GM19238 (cell line): ENCODE results near the gene NPR1.
"Not testable (repeated sequence)": the region's sequence is repeated elsewhere in the genome, so short reads cannot be mapped to it uniquely, and the experiment has no call there.

Experiments used
- DNase-seq: peaks from one replicate; pipeline ENCODE4 v3.0.0; 2011; ENCODE audit warnings: low spot score; ENCODE audit not compliant: insufficient read length

Gene NPR1

DNA sequence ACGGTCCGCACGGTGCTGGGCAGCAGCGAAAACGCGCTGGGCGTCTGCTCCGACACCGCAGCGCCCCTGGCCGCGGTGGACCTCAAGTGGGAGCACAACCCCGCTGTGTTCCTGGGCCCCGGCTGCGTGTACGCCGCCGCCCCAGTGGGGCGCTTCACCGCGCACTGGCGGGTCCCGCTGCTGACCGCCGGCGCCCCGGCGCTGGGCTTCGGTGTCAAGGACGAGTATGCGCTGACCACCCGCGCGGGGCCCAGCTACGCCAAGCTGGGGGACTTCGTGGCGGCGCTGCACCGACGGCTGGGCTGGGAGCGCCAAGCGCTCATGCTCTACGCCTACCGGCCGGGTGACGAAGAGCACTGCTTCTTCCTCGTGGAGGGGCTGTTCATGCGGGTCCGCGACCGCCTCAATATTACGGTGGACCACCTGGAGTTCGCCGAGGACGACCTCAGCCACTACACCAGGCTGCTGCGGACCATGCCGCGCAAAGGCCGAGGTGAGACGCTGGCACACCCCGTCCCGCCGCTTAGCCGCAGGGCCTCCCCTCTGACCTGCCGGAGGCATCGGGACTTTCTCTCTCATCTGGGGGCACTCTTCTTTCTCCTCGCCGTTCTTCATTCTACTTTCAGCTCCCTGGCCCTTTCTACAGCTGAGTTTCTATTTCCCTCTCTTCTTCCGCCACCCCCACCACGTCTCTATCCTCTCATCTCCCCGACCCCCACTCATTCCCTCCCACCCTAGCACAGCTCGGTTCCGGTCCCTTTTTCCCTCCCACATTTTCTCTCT is 1.0 kb downstream of the NPR1 start:
- no peak for DNase-seq

DNA sequence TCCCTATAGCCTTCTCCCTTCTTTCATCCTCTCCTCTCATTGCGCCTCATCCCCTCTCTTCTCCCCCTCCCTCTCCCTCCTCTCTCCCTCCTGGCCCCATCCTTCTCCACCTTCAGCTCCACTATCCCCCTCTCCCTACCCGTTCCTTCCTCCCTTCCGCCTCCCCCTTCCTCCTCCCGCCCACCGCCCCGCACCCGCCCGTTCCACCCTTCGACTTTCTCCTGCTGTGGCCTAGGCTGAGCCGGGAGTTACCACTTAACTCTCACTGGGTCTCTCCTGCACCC is 1.6 kb downstream of the NPR1 start:
- DNase-seq = no peak

DNA sequence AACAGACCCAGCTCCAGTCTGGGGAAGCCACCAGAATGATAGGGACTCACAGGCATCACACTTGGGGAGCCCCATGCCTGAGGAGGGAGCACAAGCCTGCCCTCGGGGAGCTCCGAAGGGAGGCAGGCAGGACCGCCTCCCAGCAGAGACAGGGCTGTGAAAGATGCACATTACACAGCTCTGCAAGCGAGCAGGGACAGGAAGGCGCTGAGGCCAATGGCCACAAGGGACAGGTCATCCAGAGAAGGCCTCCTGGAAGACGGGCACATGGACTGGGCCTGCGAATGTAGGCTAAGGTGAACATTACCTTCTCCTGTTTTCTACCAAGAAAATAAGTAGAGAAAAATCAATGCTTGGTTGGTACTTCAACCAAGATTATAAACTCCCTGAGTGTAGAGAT is 4.2 kb downstream of the NPR1 start:
- DNase-seq = no peak

DNA sequence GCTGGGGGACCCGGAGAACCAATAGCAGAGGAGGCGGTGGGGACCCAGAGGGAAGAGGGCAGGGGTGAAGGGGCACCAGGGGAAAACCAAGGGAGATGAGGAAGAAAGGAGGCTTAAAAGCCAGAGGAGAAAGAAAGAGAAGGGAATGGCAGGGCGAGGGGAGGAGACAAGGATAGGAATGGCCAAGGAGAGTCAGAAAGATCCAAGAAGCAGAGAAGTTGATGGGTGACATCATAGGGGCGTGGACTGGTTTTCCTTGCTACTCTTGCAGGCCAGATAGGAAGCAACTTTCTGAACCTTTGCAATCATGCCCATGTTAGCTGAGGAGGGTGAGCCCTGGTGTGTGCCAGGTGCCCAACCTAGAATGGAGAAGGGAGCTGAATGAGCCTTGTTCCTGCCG is 5.4 kb downstream of the NPR1 start:
- DNase-seq = no peak

DNA sequence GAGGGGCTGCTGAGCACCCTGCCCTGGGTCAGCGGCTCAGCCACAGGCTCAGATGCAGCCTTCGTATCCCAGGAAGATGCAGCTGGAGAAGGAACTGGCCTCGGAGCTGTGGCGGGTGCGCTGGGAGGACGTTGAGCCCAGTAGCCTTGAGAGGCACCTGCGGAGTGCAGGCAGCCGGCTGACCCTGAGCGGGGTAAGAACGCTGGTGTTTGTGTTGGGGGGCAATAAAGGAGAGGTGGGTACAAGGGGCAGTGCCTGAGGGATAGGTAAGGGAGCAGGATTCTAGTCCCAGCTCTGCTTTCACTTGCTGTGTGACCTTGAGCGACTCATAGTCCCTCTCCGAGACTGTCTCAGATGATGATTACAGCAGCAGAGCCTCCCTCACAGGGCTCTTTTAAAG is 6.4 kb downstream of the NPR1 start:
- DNase-seq = no peak

DNA sequence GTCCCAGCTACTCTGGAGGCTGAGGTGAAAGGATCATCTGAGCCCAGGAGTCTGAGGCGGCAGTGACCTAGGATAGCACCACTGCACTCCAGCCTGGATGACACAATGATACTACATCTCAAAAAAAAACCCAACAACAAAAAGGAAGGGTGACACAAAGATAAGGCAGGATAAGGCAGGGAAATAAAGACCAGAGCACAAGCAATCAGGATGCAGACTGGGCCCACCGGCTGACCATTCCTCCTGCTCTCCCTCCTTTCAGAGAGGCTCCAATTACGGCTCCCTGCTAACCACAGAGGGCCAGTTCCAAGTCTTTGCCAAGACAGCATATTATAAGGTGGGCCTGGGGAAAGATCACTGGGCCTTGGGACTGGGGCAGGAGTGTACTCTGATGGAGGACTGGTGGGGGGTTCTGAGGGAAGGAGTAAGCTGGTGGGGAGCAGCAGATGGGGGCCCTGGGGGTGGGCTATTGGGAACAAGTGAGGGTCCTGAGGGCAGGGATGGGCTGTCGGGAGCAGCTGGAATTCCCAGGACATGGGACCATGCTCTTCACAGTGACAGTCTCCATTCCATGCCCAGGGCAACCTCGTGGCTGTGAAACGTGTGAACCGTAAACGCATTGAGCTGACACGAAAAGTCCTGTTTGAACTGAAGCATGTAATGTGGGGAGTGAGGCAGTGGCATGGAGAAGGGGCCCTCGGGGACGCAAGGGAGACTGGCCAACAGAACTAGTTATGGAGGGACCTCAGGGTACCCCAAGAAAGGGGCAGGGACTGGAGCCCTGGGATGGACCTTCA is 7.3 kb downstream of the NPR1 start:
- DNase-seq = no peak

DNA sequence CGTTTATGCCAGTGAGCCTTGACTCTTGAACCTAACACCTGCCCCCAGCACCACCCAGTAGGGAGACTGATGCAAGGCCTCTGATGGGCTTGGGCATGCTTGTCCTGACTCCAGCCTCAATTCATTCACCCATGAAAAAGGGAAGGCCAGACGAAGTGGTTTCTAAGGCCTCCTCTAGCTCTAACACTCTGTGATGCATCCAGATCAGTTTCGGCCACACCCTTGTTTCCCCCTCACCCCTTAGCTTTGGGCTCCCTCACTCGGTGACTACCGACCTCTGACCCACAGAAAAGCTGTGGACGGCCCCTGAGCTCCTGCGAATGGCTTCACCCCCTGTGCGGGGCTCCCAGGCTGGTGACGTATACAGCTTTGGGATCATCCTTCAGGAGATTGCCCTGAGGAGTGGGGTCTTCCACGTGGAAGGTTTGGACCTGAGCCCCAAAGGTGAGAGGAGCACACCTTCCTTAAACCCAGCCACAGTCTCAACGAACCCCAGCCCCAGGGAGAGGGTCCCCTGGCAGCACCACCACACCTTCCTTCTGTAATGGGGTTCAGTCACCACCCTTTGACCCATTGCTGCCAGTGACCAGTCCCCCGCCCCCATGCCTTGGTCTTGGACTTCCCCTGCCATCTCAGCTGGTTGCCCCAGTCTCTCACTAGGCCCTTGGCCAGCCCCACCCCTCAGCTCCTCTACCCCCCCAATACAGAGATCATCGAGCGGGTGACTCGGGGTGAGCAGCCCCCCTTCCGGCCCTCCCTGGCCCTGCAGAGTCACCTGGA is 9.0 kb downstream of the NPR1 start:
- DNase-seq = no peak

DNA sequence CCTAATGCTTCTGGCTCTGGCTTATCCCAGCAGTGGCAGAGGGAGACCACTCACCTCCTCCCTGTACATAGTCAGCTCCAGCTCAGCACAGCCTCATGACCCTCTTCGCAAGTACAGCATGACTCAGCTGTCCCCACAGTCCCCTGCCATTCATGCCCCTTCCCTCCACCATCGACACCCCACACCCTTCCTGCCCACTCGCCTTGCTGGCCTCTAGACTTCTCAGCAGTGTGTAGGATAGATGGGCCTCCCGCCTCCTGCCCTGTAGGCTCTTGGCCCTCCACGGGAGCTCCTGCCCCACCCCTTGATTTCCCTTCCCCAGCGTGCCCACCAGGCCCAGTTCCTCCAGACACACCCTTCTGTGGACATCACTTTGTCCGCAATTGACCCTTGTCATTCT is 9.8 kb downstream of the NPR1 start:
- no peak for DNase-seq

DNA sequence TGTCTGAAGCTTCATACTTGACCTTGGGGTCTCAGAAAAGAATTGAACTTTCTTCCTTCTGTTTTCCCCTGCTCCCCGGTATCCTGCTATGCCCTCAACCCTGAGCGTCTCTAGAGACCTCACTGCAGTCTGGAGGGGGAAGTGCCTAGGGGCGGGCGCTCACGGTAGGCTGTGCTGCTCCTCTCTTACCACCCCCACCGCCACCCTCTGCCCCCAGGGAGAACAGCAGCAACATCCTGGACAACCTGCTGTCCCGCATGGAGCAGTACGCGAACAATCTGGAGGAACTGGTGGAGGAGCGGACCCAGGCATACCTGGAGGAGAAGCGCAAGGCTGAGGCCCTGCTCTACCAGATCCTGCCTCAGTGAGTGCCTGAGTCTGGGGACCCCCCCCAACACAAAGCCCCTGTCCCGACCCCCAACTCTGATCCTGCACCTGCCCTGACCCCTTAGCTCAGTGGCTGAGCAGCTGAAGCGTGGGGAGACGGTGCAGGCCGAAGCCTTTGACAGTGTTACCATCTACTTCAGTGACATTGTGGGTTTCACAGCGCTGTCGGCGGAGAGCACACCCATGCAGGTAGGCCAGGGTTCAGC is 10.3 kb downstream of the NPR1 start:
- DNase-seq = no peak

DNA sequence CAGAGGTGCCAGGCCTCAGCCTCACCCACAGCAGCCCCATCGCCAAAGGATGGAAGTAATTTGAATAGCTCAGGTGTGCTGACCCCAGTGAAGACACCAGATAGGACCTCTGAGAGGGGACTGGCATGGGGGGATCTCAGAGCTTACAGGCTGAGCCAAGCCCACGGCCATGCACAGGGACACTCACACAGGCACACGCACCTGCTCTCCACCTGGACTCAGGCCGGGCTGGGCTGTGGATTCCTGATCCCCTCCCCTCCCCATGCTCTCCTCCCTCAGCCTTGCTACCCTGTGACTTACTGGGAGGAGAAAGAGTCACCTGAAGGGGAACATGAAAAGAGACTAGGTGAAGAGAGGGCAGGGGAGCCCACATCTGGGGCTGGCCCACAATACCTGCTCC is 15.0 kb downstream of the NPR1 start:
- no peak for DNase-seq

DNA sequence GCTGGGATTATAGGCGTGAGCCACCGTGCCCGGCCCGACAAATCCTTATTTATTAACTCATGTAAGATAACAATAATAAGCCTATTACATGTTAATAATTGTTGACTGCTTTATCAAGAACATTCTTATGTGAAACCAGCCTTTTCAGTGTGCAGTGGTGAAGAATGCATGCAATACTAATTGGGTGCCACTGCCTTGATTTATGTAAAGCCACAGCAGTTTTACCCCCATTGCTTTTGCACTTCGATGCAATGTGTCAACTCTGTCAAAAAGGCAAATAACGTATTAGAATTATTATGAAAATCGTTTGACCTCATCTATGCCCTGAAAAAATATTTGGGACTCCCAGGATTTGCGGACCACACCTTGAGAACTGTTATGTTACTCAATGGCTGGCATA is 18.3 kb downstream of the NPR1 start:
- no peak for DNase-seq

DNA sequence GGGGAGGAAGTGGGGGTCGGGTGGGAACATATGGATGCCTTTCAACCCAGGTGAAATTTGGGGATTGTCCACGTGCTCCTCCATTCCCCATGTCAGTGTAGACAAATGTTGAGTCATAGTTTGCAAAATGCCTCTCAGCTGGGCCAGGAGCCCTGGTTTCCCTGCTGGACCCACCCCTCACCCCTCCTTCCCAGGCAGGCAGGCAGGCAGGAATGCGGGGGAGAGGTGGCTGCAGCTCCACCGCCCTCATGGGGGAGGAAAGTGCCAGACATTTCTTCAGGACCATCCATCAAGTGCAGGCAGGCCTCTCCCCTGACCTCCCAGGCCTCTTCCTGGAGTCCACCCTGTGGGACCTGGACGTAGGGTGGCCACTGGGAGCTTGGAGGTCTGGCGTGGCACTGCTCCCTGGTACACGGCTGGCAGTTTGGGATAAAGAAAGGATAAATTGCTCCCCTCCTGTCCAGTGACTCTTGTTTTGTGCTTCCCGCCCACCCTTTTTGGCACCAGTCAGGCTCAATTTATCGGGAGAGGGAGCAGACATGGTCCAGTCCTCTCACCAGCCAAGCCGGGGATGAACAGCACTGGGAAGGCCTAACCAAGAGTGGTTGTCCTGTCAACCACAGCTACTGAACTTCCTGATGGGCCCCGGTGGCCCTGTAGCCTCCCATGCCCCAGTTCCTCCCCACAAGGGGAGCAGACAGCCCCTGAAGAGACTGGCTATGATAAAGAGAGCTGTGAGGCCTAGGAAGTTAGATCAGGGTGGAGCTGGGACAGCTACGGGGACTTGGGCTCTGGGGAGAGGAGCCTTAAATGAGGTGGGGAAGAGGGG is 18.9 kb downstream of the NPR1 start:
- DNase-seq = no peak

DNA sequence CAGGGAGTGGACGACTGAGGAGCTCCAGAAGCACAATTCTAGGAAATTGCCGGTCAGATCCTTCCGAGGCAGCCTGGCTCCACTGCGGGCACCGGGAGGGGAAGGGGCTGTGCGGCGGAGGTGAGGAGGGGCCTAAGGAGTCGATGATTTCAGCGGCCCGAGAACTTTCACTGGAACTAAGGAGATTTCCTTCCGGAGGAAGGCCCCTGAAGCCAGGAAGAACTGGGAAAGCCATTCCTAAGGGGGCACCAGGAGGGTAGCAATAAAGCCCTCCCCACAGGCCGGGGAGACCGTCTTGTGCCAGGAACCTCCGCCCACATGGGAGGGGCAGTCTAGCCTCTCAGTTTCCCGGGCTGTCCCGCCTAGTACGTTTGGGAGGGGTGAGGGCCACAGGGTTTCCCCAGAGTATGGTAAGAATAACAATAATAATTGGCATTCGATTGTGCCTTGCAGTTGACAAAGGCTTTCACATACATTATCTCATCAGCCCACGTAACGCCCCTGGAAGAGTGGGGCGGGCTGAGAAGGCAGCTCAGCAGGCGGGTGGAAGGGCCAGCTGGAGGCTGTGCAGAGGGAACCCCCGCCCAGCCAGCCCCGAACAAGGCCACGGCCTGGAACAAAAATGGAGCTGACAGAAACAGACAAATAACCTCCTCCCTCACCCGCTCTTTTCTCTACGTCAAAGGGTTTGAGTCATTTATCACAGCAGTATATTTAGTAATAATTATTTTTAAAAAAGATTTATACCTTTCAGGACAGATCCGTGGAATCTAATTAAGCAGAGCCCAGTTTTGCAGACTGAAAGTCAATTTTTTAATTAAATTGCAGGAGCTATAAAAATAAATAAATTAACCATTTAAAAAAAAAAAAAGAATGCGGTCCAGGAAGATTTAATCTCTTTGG is 19.8 kb downstream of the NPR1 start:
- DNase-seq = no peak

DNA sequence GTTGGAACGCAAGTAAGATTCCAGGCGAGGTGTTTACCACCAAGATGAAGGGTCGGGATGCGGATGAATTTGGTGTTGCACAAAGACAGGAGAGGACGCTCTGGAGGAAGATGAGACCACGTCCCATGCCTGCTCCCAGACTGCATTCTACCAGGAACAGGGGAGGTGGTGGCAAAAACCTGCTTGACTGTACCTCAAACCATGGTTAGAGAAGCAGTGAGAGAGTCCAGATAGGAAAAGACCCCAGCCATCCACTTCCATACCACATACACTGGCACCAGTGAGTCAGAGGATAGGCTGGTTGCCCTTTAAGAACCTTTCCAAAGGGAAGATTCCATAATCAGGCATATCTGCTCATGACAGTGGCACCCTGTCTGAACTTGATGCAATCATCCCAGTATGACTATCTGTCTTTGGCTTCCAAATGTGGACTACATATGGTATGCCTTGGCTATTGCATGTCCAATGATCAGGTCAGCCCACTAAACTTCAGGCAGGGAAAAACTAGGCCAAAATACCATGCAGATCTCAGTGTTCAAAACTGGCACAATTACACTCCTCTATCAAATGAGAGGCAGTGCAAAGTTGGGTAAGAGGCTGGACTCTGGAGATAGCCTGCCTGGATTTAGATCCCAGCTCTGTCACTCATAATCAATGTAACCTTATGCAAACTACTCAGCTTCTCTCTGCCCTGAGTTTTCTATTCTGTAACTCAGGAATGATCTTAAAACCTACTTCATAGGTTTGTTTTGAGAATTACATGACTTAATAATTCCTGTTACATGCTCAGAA is 20.6 kb downstream of the NPR1 start:
- DNase-seq = no peak

DNA sequence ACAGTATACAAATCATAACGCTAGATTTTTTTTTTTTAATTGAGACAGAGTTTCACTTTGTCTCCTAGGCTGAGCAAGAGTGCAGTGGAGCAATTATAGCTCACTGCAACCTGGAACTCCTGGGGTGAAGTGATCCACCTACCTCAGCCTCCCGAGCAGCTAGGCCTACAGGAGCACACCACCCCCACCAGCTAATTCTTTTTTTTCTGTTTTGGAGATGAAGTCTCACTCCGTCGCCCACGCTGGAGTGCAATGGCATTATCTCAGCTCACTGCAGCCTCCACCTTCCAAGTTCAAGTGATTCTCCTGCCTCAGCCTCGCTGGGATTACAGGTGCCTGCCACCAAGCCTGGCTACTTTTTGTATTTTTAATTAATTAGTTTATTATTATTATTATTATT is 21.3 kb downstream of the NPR1 start:
- DNase-seq = no peak

DNA sequence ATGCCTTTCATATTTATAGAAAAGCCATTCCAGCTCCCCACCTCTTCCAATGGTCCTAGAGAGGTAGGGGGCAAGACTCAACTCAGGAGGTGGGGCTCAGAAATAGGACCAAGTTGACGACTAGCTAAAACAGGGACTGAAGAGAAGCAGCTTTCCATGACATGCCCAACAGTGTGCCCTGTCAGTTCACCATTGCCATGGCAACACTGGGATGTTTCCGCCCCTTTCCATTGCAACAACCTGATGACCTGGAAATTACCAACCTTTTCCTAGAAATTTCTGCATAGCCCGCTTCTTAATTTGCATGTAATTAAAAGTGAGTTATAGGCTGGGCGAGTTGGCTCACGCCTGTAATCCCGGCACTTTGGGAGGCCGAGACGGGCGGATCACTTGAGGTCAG is 27.0 kb downstream of the NPR1 start:
- no peak for DNase-seq

DNA sequence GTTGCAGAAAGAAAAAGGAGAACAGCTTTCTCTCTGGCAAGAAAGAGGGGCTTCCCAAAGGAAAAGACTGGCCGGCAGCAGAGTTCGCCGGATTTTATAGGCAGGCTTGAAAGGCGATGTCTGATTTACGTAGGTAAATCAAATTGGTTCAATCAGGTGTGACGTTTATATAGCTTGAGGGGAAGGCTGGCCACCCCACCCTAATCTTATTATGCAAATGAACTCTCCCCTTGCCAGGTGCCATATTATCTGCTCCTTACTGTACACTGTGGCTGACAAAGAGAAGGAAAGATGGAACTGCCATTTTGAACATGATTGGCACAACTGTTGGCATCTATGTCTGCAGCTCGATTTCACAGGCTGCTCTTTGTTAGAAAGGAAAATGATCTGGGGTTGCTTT is 32.5 kb downstream of the NPR1 start:
- no peak for DNase-seq

DNA sequence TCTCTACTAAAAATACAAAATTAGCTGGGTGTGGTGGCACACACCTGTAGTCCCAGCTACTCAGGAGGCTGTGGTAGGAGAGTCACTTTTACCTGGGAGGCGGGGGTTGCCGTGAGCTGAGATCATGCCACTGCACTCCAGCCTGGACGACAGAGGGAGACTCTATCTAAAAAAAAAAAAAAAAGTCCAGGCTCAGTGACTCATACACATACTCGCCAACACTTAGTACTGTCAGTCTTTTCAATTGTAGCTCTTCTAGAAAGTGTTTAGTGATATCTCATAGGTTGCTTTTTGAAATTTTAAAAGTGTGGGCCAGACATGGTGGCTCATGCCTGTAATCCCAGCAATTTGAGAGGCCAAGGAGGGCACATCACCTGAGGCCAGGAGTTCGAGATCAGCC is 37.7 kb downstream of the NPR1 start:
- DNase-seq = not testable (repeated sequence)

DNA sequence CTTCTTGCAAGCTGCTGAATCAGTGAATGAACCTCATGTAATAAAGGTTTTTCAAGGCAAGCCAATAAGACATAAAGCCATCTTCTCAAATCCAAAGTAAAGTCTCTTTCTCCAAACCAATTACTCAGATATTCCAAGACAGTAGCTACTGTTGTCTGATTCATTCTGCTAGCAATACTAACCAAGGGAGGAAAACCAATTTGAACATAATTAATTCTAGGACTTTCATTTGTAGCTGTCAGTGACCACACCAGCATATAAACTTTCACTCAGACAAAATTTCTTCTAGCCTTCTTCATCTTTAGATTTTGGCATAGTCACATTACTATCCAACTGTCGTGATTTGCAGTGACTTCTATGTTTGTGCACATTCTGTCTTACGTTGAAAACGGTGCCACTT is 38.8 kb downstream of the NPR1 start:
- DNase-seq = no peak
